GM12873 (cell line): ENCODE data around the gene RENBP.
A peak's percentile ranks its signal among the peaks of the same experiment; 100 is the strongest.

Experiments
- CTCF ChIP-seq: IDR thresholded peaks from 2 replicates; pipeline ENCODE4 v1.5.1; 2012; ENCODE audit warnings: low read depth, mild to moderate bottlenecking, moderate library complexity, low read length, control low read depth; ENCODE audit not compliant: insufficient read depth; ENCODE audit errors: missing control alignments

Gene RENBP

GRCh38 chrX:153925739-153926551 lies 18.5 kb downstream of the RENBP start, which contains the start of gene ARHGAP4:
ARHGAP4 (minus strand) TSS chrX:153926264; CDS start chrX:153926202, 62 bp downstream.
- TF ChIP-seq CTCF = no peak

GRCh38 chrX:153925387-153925738 lies 19.1 kb downstream of the RENBP start:
- no peak for TF ChIP-seq CTCF

GRCh38 chrX:153924149-153924861 lies 20.1 kb downstream of the RENBP start:
- peak; percentile 34 for TF ChIP-seq CTCF

- TF ChIP-seq CTCF = peak; percentile 56
These were observed 21.2 kb downstream of the RENBP start for GRCh38 chrX:153922932-153923857.

GRCh38 chrX:153921511-153922446 lies 22.7 kb downstream of the RENBP start:
- TF ChIP-seq CTCF = no peak

GRCh38 chrX:153921070-153921469 lies 23.4 kb downstream of the RENBP start:
- no peak for TF ChIP-seq CTCF
